ENCODE measurements around the gene RGS2. TPM values are rescaled to one million over a fixed set of nuclear protein-coding genes. Genes with fewer than 3 reads are reported as not detected.

The RGS2 gene
- total RNA-seq, 1 experiment from 2014 or later: 4.5 TPM

DNA sequence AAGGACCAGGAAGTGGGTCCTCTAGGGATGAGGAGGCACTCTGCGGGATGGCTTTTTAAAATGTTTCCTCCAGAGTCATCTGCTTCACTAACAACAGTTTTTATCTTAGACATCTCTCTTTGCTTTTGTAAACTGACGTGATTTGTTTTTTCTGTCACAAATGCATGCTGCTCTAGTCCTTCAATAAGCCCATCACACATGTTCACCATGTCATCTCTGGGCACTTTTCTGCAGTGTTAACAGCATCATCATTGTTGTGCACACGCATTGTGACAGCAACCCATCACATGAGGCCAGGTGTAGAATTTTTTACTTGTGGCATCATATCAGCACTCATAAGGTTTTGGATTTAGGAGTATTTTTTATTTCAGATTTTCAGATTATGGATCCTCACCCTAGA, 12.5 kb downstream of the RGS2 start:
- Histone ChIP-seq H3K4me1 (ENCODE audit: control insufficient read depth, insufficient read depth, low read length) (no peaks in the 10 kb centered on the region), H3K27me3 (ENCODE audit: control insufficient read depth, insufficient read depth, low read length) (no peaks in the 10 kb centered on the region; the same call in 1 of the 2 replicates), H3K36me3 (ENCODE audit: control insufficient read depth, insufficient read depth, low read length) (no peaks in the 10 kb centered on the region), H3K4me3 (ENCODE audit: low read depth in 2 of 2, low read length in 2 of 2) (no peak overlapping the region), H3K27ac (ENCODE audit: low read length) (no peak overlapping the region), H3K9me3 (ENCODE audit: control insufficient read depth, insufficient read depth, low read depth, low read length) (no peaks in the 10 kb centered on the region)
- ChIA-PET CTCF (no interaction called here), POLR2A (no interaction called here)
- in situ Hi-C loops (cut with HindIII; ENCODE audit: low pct_unique_long_range_greater_than_20kb, low sequenced_read_pairs): no loop called here
- intact Hi-C loops (cut with micrococcal nuclease; ENCODE audit: unreplicated experiment): no loop called here
- no TSS peak for BruUV-seq (replicated peaks)
- no peak for ATAC-seq
- no peak for DNase-seq (ENCODE audit: low read depth, low spot score)
- TF ChIP-seq TCF7L2 (IDR thresholded peaks at IDR 0.05; ENCODE audit: low read depth, low read length) (no peak), SIN3A (IDR thresholded peaks at IDR 0.05; ENCODE audit: borderline replicate concordance, insufficient read depth, low read depth, low read length) (no peak), REST (IDR thresholded peaks at IDR 0.05; ENCODE audit: insufficient read depth in 1 of 2, low read depth in 2 of 2, low read length in 1 of 2) (no peak), POLR2AphosphoS5 (IDR thresholded peaks at IDR 0.05; ENCODE audit: low read depth, low read length) (no peak), CTCF (IDR thresholded peaks at IDR 0.05) (no peak)

DNA sequence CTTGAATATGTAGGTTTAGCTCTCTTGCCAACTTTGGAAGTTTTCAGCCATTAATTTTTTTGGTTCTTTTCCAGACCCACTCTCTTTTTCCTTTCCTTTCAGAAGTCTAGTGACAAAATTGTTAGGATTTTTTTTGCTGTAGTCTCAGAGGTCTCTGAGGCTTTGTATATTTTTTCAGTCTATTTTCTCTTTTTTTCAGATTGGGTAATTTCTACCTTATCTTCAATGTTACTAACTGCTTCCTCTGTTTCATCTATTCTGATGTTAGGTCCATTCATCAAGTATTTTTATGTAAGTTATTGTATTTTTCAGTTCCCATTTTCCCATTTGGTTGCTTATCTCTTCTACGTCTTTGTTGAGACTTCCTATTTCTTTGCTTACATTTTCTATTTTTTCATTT, 15.7 kb downstream of the RGS2 start:
- intact Hi-C loops (cut with micrococcal nuclease; ENCODE audit: unreplicated experiment): no loop called here
- CTCF ChIA-PET: no interaction called here
- no peaks in the 10 kb centered on the region for H3K4me1 ChIP-seq (ENCODE audit: control insufficient read depth, insufficient read depth, low read length)
- POLR2A ChIA-PET: no interaction called here
- no peaks in the 10 kb centered on the region for H3K9me3 ChIP-seq (ENCODE audit: control insufficient read depth, insufficient read depth, low read depth, low read length)
- BruUV-seq (replicated peaks): no TSS peak
- no peaks in the 10 kb centered on the region for H3K36me3 ChIP-seq (ENCODE audit: control insufficient read depth, insufficient read depth, low read length)
- ATAC-seq (no peak), DNase-seq (ENCODE audit: low read depth, low spot score) (no peak)
- TF ChIP-seq SIN3A (IDR thresholded peaks at IDR 0.05; ENCODE audit: borderline replicate concordance, insufficient read depth, low read depth, low read length): no peak
- no peak for TF ChIP-seq CTCF (IDR thresholded peaks at IDR 0.05)
- no peak for TF ChIP-seq POLR2AphosphoS5 (IDR thresholded peaks at IDR 0.05; ENCODE audit: low read depth, low read length)
- TF ChIP-seq TCF7L2 (IDR thresholded peaks at IDR 0.05; ENCODE audit: low read depth, low read length): no peak
- no peak for TF ChIP-seq REST (IDR thresholded peaks at IDR 0.05; ENCODE audit: insufficient read depth in 1 of 2, low read depth in 2 of 2, low read length in 1 of 2)
- no peak overlapping the region for H3K27ac ChIP-seq (ENCODE audit: low read length)
- in situ Hi-C loops (cut with HindIII; ENCODE audit: low pct_unique_long_range_greater_than_20kb, low sequenced_read_pairs): no loop called here
- no peaks in the 10 kb centered on the region for H3K27me3 ChIP-seq (ENCODE audit: control insufficient read depth, insufficient read depth, low read length)
- H3K4me3 ChIP-seq (ENCODE audit: low read depth in 2 of 2, low read length in 2 of 2): no peak overlapping the region
